Neural cell (in vitro differentiated cells): ENCODE results near the gene COL6A5. TPM values are rescaled to one million over a fixed set of nuclear protein-coding genes. Genes with fewer than 3 reads are reported as not detected.

Experiments used
- H2AFZ ChIP-seq: fragments of 200-600, 300-800 bp; sonication (generic), shearing (Covaris generic); 2 replicates; pipeline ENCODE4 v1.6.0; 2014; ENCODE audit warnings: low read depth, mild to moderate bottlenecking, antibody characterized with exemption, low read length, moderate library complexity
- H3F3A ChIP-seq: fragments of 200-600 bp; shearing (Covaris generic); 2 replicates; pipeline ENCODE4 v1.6.1; 2016; ENCODE audit warnings: mild to moderate bottlenecking, moderate library complexity, mixed read lengths, antibody characterized with exemption, low read length; ENCODE audit not compliant: insufficient read depth, poor library complexity, severe bottlenecking
- H3K27ac ChIP-seq: fragments of 200-600, 300-800 bp; sonication (generic), shearing (Covaris generic); 2 replicates; pipeline ENCODE4 v1.5.1; 2014; ENCODE audit warnings: mild to moderate bottlenecking, low read length, moderate library complexity
- H3K27me3 ChIP-seq: fragments of 300-800, 200-600 bp; sonication (generic), shearing (Covaris generic); 2 replicates; pipeline ENCODE4 v1.6.0; 2014; ENCODE audit warnings: mild to moderate bottlenecking, low read depth, low read length, moderate library complexity; ENCODE audit not compliant: insufficient read depth
- H3K36me3 ChIP-seq: fragments of 300-800, 200-600 bp; sonication (generic), shearing (Covaris generic); 2 replicates; pipeline ENCODE4 v1.5.1; 2014; ENCODE audit warnings: mild to moderate bottlenecking, antibody characterized with exemption, low read length, moderate library complexity; ENCODE audit not compliant: insufficient read depth
- H3K4me2 ChIP-seq: fragments of 300-800, 200-600 bp; sonication (generic), shearing (Covaris generic); 2 replicates; pipeline ENCODE4 v1.6.0; 2014; ENCODE audit warnings: mild to moderate bottlenecking, low read length
- H3K4me3 ChIP-seq: fragments of 300-800, 200-600 bp; sonication (generic), shearing (Covaris generic); 2 replicates; pipeline ENCODE4 v1.5.1; 2014; ENCODE audit warnings: mild to moderate bottlenecking, low read length, moderate library complexity
- H3K79me2 ChIP-seq: fragments of 200-600 bp; shearing (Covaris generic); replicated peaks from 2 replicates; pipeline ENCODE4 v1.6.0; 2014; ENCODE audit warnings: mild to moderate bottlenecking, low read length, moderate library complexity; ENCODE audit not compliant: insufficient read depth
- H3K9ac ChIP-seq: fragments of 300-800, 200-600 bp; sonication (generic), shearing (Covaris generic); 2 replicates; pipeline ENCODE4 v1.6.1; 2016; ENCODE audit warnings: mild to moderate bottlenecking, low read length, mixed read lengths
- H3K9me2 ChIP-seq: fragments of 200-600 bp; shearing (Covaris generic); 2 replicates; pipeline ENCODE4 v1.6.1; 2016; ENCODE audit warnings: mild to moderate bottlenecking, low read length, mixed read lengths; ENCODE audit not compliant: insufficient read depth
- H3K9me3 ChIP-seq: fragments of 200-600, 300-800 bp; sonication (generic), shearing (Covaris generic); 2 replicates; pipeline ENCODE4 v1.6.1; 2016; ENCODE audit warnings: mild to moderate bottlenecking, mixed run types, low read length, moderate library complexity, mixed read lengths
- H4K20me1 ChIP-seq: fragments of 200-600 bp; shearing (Covaris generic); 2 replicates; pipeline ENCODE4 v1.6.1; 2016; ENCODE audit warnings: mild to moderate bottlenecking, mixed run types; ENCODE audit not compliant: insufficient read depth
- EP300 ChIP-seq: fragments of 450-650 bp; conservative IDR thresholded peaks from 2 replicates; pipeline ENCODE4 v1.6.1; 2014; ENCODE audit warnings: antibody characterized with exemption, mild to moderate bottlenecking, moderate library complexity; ENCODE audit not compliant: poor library complexity, severe bottlenecking
- EZH2 ChIP-seq: fragments of 200-600, 300-800 bp; shearing (Covaris generic), sonication (generic); IDR thresholded peaks from 2 replicates; pipeline ENCODE4 v1.6.1; 2014; ENCODE audit warnings: antibody characterized with exemption, low read length, borderline replicate concordance, mild to moderate bottlenecking; ENCODE audit not compliant: insufficient read depth, poor library complexity, severe bottlenecking
- MXI1 ChIP-seq: fragments of 450-650 bp; conservative IDR thresholded peaks from 2 replicates; pipeline ENCODE4 v1.6.1; 2014; ENCODE audit warnings: antibody characterized with exemption, mild to moderate bottlenecking; ENCODE audit not compliant: poor library complexity, severe bottlenecking
- POLR2AphosphoS5 ChIP-seq: IDR thresholded peaks from 2 replicates; pipeline ENCODE4 v1.6.1; 2012
- RAD21 ChIP-seq: fragments of 450-650 bp; conservative IDR thresholded peaks from 2 replicates; pipeline ENCODE4 v1.6.1; 2014; ENCODE audit warnings: antibody characterized with exemption, mild to moderate bottlenecking, moderate library complexity
- REST ChIP-seq: IDR thresholded peaks from 2 replicates; pipeline ENCODE4 v1.6.1; 2012; ENCODE audit warnings: borderline replicate concordance
- SMC3 ChIP-seq: fragments of 450-650 bp; conservative IDR thresholded peaks from 2 replicates; pipeline ENCODE4 v1.6.1; 2014; ENCODE audit warnings: antibody characterized with exemption, mild to moderate bottlenecking, moderate library complexity; ENCODE audit not compliant: poor library complexity
- TAF1 ChIP-seq: IDR thresholded peaks from 2 replicates; pipeline ENCODE4 v1.6.1; 2012; ENCODE audit warnings: low read depth
- polyA plus RNA-seq: library from polyadenylated mRNA; depleted of rRNA; stranded (reverse); fragments of >200 nt; gene quantifications from 2 replicates; pipeline ENCODE4 v1.2.3, GENCODE V29; 2014
- TF ChIP-seq, protein P1 (sequence below): fragments of 450-650 bp; IDR thresholded peaks from 2 replicates; pipeline ENCODE4 v1.5.1; 2014; ENCODE audit warnings: antibody characterized with exemption, mild to moderate bottlenecking, moderate library complexity; ENCODE audit not compliant: poor library complexity, severe bottlenecking

Gene COL6A5
- polyA plus RNA-seq, 1 donor from 2014 or later: not detected

- no peaks in the 10 kb centered on the region for H3K36me3 ChIP-seq
- no peaks in the 10 kb centered on the region for H3K9me3 ChIP-seq
- H3K4me2 ChIP-seq: no peak overlapping the region
- no peak overlapping the region for H3K27ac ChIP-seq
- TF ChIP-seq, protein P1, sequence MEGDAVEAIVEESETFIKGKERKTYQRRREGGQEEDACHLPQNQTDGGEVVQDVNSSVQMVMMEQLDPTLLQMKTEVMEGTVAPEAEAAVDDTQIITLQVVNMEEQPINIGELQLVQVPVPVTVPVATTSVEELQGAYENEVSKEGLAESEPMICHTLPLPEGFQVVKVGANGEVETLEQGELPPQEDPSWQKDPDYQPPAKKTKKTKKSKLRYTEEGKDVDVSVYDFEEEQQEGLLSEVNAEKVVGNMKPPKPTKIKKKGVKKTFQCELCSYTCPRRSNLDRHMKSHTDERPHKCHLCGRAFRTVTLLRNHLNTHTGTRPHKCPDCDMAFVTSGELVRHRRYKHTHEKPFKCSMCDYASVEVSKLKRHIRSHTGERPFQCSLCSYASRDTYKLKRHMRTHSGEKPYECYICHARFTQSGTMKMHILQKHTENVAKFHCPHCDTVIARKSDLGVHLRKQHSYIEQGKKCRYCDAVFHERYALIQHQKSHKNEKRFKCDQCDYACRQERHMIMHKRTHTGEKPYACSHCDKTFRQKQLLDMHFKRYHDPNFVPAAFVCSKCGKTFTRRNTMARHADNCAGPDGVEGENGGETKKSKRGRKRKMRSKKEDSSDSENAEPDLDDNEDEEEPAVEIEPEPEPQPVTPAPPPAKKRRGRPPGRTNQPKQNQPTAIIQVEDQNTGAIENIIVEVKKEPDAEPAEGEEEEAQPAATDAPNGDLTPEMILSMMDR: no peak
- TF ChIP-seq TAF1 (no peak), EP300 (no peak), RAD21 (no peak)
- H3K4me3 ChIP-seq: no peak overlapping the region
- H3F3A ChIP-seq: no peaks in the 10 kb centered on the region
- no peaks in the 10 kb centered on the region for H3K27me3 ChIP-seq
- H4K20me1 ChIP-seq: no peaks in the 10 kb centered on the region
- no peaks in the 10 kb centered on the region for H3K9me2 ChIP-seq
- H2AFZ ChIP-seq: no peak overlapping the region
- no peaks in the 10 kb centered on the region for H3K79me2 ChIP-seq
- no peak overlapping the region for H3K9ac ChIP-seq
Measured at GRCh38 chr3:130374908-130375307, 29.4 kb downstream of the COL6A5 start.

DNA sequence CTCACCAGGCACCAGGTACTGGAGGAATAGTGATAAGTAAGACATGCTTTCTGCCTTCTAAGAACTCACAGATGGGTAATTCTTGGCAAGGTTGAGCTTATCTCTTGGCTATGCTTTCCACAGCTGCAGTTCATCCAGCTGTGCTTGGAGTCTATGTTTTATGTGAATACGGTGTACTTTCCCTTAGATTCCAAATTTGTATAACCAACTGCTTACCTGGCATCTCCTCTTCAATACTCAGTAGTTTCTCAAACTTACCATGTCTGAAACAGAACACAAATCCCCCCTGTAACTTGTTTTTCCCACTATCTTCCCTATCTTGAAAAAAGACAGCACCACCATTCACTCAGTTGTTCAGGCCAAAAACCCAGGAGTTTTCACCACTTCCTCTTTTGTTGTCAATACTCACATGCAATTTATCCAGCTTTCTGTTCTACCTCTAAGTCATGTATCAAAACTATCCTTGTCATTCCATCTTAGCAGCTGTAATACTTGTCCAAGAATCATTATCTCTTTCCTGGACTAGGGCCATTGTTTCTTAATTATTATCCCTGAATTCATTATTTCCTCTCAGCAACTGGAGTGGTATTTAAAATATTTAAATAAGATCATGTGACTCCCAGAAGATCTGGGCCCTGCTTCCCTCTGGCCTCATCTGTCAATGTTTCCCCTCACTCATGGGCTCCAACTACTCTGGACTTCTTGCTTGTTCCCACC, 32.6 kb downstream of the COL6A5 start:
- Histone ChIP-seq H4K20me1 (no peaks in the 10 kb centered on the region), H3K9me2 (no peaks in the 10 kb centered on the region), H3K79me2 (no peaks in the 10 kb centered on the region), H3K9me3 (no peaks in the 10 kb centered on the region), H2AFZ (no peak overlapping the region), H3F3A (no peaks in the 10 kb centered on the region), H3K4me3 (no peak overlapping the region), H3K36me3 (no peaks in the 10 kb centered on the region), H3K9ac (no peak overlapping the region), H3K4me2 (no peak overlapping the region), H3K27me3 (no peaks in the 10 kb centered on the region), H3K27ac (no peak overlapping the region)
- TF ChIP-seq EP300: no peak
- TF ChIP-seq MXI1: no peak
- TF ChIP-seq, protein P1: no peak
- no peak for TF ChIP-seq POLR2AphosphoS5
- TF ChIP-seq RAD21: no peak
- TF ChIP-seq SMC3: no peak
- TF ChIP-seq EZH2: no peak
- TF ChIP-seq REST: no peak
- TF ChIP-seq TAF1: no peak
